Lung (tissue), 12 donors: ENCODE measurements around the gene ANKS1B. TPM values are rescaled to one million over a fixed set of nuclear protein-coding genes. Genes with fewer than 3 reads are reported as not detected.

Experiments
- ATAC-seq: fragments of 200-7000 bp; cut with Tn5 transposase; one replicate; pipeline ENCODE4 v1.9.1; 2020; ENCODE audit warnings: moderate number of reproducible peaks; ENCODE audit not compliant: insufficient read depth, low FRiP score
- DNase-seq, 3 donors: peaks; one replicate each; pipeline ENCODE4 v3.0.0-alpha.2; 2013 to 2017
- H3K27ac ChIP-seq, 2 donors: one replicate each; pipeline ENCODE4 v1.5.1; 2013; ENCODE audit warnings: mild to moderate bottlenecking in 2 of 2, moderate library complexity in 2 of 2, control low read depth in 1 of 2, inconsistent platforms in 1 of 2, low read depth in 1 of 2, low read length in 1 of 2
- H3K27me3 ChIP-seq, 3 donors: one replicate each; pipeline ENCODE4 v1.5.1; 2013; ENCODE audit warnings: low read length in 2 of 3; ENCODE audit not compliant: control insufficient read depth in 3 of 3, insufficient read depth in 3 of 3
- H3K36me3 ChIP-seq, 4 donors: one replicate each; pipeline ENCODE4 v1.5.1; 2013; ENCODE audit warnings: low read length in 4 of 4, mild to moderate bottlenecking in 1 of 4, moderate library complexity in 1 of 4; ENCODE audit not compliant: control insufficient read depth in 4 of 4, insufficient read depth in 4 of 4
- H3K4me1 ChIP-seq, 5 donors: one replicate each; pipeline ENCODE4 v1.5.1; 2013; ENCODE audit warnings: low read length in 5 of 5, mild to moderate bottlenecking in 2 of 5, moderate library complexity in 1 of 5; ENCODE audit not compliant: control insufficient read depth in 5 of 5, insufficient read depth in 5 of 5
- H3K4me3 ChIP-seq: one replicate; pipeline ENCODE4 v1.5.1; 2013; ENCODE audit warnings: mild to moderate bottlenecking, control low read depth, moderate library complexity
- H3K9ac ChIP-seq, 2 donors: one replicate each; pipeline ENCODE4 v1.5.1; 2013; ENCODE audit warnings: low read length in 2 of 2, control low read depth in 1 of 2; ENCODE audit not compliant: insufficient read depth in 1 of 2
- H3K9me3 ChIP-seq, 4 donors: one replicate each; pipeline ENCODE4 v1.5.1; 2013; ENCODE audit warnings: low read length in 3 of 4, mild to moderate bottlenecking in 1 of 4, moderate library complexity in 1 of 4; ENCODE audit not compliant: control insufficient read depth in 4 of 4, insufficient read depth in 3 of 4
- CTCF ChIP-seq: IDR thresholded peaks from 2 replicates; pipeline ENCODE4 v1.5.1; 2012; ENCODE audit warnings: mild to moderate bottlenecking; ENCODE audit errors: control extremely low read depth, extremely low read depth
- WGBS, 2 donors: extraction: QIAGEN DNeasy Blood & Tissue Kit; methylation state at CpG; one replicate each; pipeline ENCODE4 v1.1.7; 2013; 5-methylcytosine and 5-hydroxymethylcytosine counted together
- polyA plus RNA-seq, 2 donors: library from polyadenylated mRNA; stranded (reverse); fragments of 200-250 nt; gene quantifications; one replicate each; pipeline ENCODE4 v1.2.1, GENCODE V29; 2013
- total RNA-seq, 2 donors: library from RNA; depleted of rRNA in 1 of 2; stranded (reverse); fragments of >200 nt in 1 of 2; gene quantifications; one replicate each; pipeline ENCODE4 v1.2.1, GENCODE V29; 2014 to 2021
- donor health status: control.
- donor health status: control.
- donor health status: Bipolar disorder and iron deficiency.
- donor health status: healthy.
- donor health status: DM: yes; HTN: yes; CAD: no.

Gene ANKS1B
- total and polyA plus RNA-seq, 4 donors = 0.32 to 10.3 (median 3.7) TPM

GRCh38 chr12:98945864-98946263 is 1038.9 kb downstream of the ANKS1B start:
- H3K4me3 ChIP-seq = no peak overlapping the region
- no peaks in the 10 kb centered on the region for H3K9me3 ChIP-seq
- no peak overlapping the region for H3K27ac ChIP-seq
- H3K36me3 ChIP-seq = no peaks in the 10 kb centered on the region
- no peak for TF ChIP-seq CTCF
- DNase-seq (no peak), ATAC-seq (no peak)
- H3K4me1 ChIP-seq = no peaks in the 10 kb centered on the region
- no peaks in the 10 kb centered on the region for H3K27me3 ChIP-seq
- H3K9ac ChIP-seq = no peak overlapping the region
- WGBS, 2 donors = 77 to 80% methylated on average over 4 of the region's 4 CpGs

- ATAC-seq (no peak), DNase-seq (no peak)
- no peak overlapping the region for H3K9ac ChIP-seq
- H3K27me3 ChIP-seq = no peaks in the 10 kb centered on the region
- TF ChIP-seq CTCF = no peak
- no peak overlapping the region for H3K4me3 ChIP-seq
- H3K27ac ChIP-seq = no peak overlapping the region
- H3K4me1 ChIP-seq = no peaks in the 10 kb centered on the region
- WGBS, 2 donors = 59 to 61% methylated on average over 3 of the region's 3 CpGs
- peaks cover 0 to 2% (median 0%) of the 10 kb centered on the region in 4 donors for H3K9me3 ChIP-seq
- H3K36me3 ChIP-seq = no peaks in the 10 kb centered on the region
Measured at GRCh38 chr12:98939926-98940325, 1044.8 kb downstream of the ANKS1B start.

- H3K36me3 ChIP-seq = no peaks in the 10 kb centered on the region
- WGBS, 2 donors = 28 to 32% methylated on average over 2 of the region's 2 CpGs
- H3K4me3 ChIP-seq = no peak overlapping the region
- DNase-seq = peak; percentile 16 to 55 (median 50)
- TF ChIP-seq CTCF = no peak
- no peak overlapping the region for H3K27ac ChIP-seq
- H3K9me3 ChIP-seq = peaks cover 0 to 2% (median 0%) of the 10 kb centered on the region in 4 donors
- no peak overlapping the region for H3K9ac ChIP-seq
- no peaks in the 10 kb centered on the region for H3K27me3 ChIP-seq
- H3K4me1 ChIP-seq = no peaks in the 10 kb centered on the region
- ATAC-seq = no peak
Measured at GRCh38 chr12:98939350-98939749, 1045.4 kb downstream of the ANKS1B start.

- no peak overlapping the region for H3K9ac ChIP-seq
- H3K4me1 ChIP-seq = no peaks in the 10 kb centered on the region
- H3K36me3 ChIP-seq = no peaks in the 10 kb centered on the region
- ATAC-seq (no peak), DNase-seq (no peak)
- no peaks in the 10 kb centered on the region for H3K27me3 ChIP-seq
- peaks cover 0 to 2% (median 0%) of the 10 kb centered on the region in 4 donors for H3K9me3 ChIP-seq
- WGBS, 2 donors = 78 to 89% methylated on average over 2 of the region's 2 CpGs
- no peak overlapping the region for H3K4me3 ChIP-seq
- H3K27ac ChIP-seq = no peak overlapping the region
- no peak for TF ChIP-seq CTCF
Measured at GRCh38 chr12:98935847-98936246, 1048.9 kb downstream of the ANKS1B start.
